DMS79 treated with DMSO at 0.1 percent for 48 hours (cell line): ENCODE measurements around the gene TTBK2.

Experiments
- DNase-seq: peaks from one replicate; lab custom pipeline; 2025; lab: John Stamatoyannopoulos, UW

The TTBK2 gene

DNA sequence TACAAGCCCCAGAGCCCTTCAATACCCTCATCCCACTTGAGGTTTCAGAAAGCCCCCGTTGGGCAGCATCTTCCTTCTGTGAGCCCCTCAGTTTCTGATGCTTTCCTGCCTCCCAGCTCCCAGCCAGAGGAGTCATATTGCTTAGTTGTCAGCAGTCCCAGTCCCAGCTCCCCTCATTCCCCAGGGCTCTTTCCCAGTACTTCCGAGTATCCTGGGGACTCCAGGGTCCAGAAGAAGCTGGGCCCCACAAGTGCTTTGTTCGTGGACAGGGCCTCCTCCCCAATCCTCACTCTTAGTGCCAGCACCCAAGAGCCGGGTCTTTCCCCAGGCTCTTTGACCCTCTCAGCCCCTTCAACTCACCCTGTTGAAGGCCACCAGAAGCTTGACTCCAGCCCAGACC is 227.6 kb downstream of the TTBK2 start:
- DNase-seq = no peak

DNA sequence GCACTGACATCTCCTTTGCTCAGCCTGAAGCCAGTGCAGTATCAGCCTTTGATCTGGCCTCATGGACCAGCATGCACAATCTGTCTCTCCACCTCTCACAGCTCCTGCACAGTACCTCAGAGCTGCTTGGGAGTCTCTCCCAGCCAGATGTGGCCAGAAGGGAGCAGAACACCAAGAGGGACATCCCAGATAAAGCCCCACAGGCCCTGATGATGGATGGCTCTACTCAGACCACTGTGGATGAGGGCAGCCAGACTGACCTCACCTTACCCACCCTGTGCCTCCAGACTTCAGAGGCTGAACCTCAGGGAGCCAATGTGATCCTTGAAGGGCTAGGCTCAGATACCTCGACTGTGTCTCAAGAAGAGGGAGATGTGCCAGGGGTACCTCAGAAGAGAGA is 228.0 kb downstream of the TTBK2 start:
- DNase-seq = no peak

DNA sequence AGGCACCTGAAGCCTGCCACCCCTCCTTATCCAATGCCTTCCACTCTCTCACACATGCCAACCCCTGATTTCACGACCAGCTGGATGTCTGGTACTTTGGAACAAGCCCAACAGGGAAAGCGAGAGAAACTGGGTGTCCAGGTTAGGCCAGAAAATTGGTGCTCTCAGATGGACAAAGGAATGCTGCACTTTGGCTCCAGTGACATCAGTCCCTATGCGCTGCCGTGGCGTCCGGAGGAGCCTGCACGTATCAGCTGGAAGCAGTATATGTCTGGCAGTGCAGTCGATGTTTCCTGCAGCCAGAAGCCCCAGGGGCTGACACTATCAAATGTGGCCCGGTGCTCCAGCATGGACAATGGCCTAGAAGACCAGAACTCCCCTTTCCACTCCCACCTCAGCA is 228.8 kb downstream of the TTBK2 start:
- DNase-seq = no peak

DNA sequence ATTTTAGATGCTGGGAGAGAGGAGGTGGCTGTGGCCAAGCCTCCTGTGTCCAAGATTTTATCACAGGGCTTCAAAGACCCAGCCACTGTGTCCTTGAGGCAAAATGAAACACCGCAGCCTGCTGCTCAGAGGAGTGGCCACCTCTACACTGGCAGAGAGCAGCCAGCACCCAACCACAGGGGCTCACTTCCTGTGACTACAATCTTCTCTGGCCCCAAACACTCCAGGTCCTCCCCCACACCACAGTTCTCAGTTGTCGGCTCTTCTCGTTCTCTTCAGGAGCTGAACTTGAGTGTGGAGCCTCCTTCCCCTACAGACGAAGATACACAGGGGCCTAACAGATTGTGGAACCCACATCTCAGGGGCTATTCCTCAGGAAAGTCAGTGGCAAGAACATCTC is 229.3 kb downstream of the TTBK2 start:
- DNase-seq = no peak
